IMR-90 (cell line): ENCODE results near the gene METTL18.

Source experiments
- BHLHE40 ChIP-seq: fragments of 150-350 bp; IDR thresholded peaks from 2 replicates; pipeline ENCODE4 v1.6.1; 2016; ENCODE audit warnings: mild to moderate bottlenecking, low read depth, low read length
- CHD1 ChIP-seq: IDR thresholded peaks from 2 replicates; pipeline ENCODE4 v1.6.1; 2012; ENCODE audit warnings: low read depth, low read length, improper control_type of control experiment
- FOS ChIP-seq: fragments of 150-350 bp; IDR thresholded peaks from 2 replicates; pipeline ENCODE4 v1.6.1; 2016; ENCODE audit warnings: low read depth, low read length
- MAFK ChIP-seq: IDR thresholded peaks from 2 replicates; pipeline ENCODE4 v1.6.1; 2012; ENCODE audit warnings: low read depth, low read length, improper control_type of control experiment
- MXI1 ChIP-seq: IDR thresholded peaks from 2 replicates; pipeline ENCODE4 v1.6.1; 2012; ENCODE audit warnings: low read depth, mild to moderate bottlenecking, low read length, moderate library complexity, borderline replicate concordance
- NFE2L2 ChIP-seq: fragments of 150-350 bp; IDR thresholded peaks from 2 replicates; pipeline ENCODE4 v1.6.1; 2016; ENCODE audit warnings: low read depth, mild to moderate bottlenecking, low read length
- POLR2A ChIP-seq: IDR thresholded peaks from 2 replicates; pipeline ENCODE4 v1.6.1; 2012; ENCODE audit warnings: mild to moderate bottlenecking, low read depth, low read length
- RAD21 ChIP-seq: IDR thresholded peaks from 2 replicates; pipeline ENCODE4 v1.6.1; 2012; ENCODE audit warnings: low read length, improper control_type of control experiment
- RCOR1 ChIP-seq: IDR thresholded peaks from 2 replicates; pipeline ENCODE4 v1.6.1; 2012; ENCODE audit warnings: mild to moderate bottlenecking, low read length, improper control_type of control experiment; ENCODE audit not compliant: insufficient replicate concordance
- SMC3 ChIP-seq: fragments of 150-350 bp; IDR thresholded peaks from 2 replicates; pipeline ENCODE4 v1.6.1; 2016; ENCODE audit warnings: low read depth, mild to moderate bottlenecking, antibody characterized with exemption, low read length, moderate library complexity
- TF ChIP-seq, protein P1 (sequence below): conservative IDR thresholded peaks from 2 replicates; pipeline ENCODE4 v1.5.1; 2012; ENCODE audit warnings: mild to moderate bottlenecking, low read depth, low read length, improper control_type of control experiment
- TF ChIP-seq, protein P2 (sequence below): fragments of 150-350 bp; IDR thresholded peaks from 2 replicates; pipeline ENCODE4 v1.6.1; 2016; ENCODE audit warnings: low read depth, mild to moderate bottlenecking, low read length, moderate library complexity, borderline replicate concordance
- TF ChIP-seq, protein P3 (sequence below): fragments of 150-350 bp; IDR thresholded peaks from 2 replicates; pipeline ENCODE4 v1.6.1; 2017; ENCODE audit warnings: mild to moderate bottlenecking, antibody characterized with exemption, low read length, low read depth

DNA sequence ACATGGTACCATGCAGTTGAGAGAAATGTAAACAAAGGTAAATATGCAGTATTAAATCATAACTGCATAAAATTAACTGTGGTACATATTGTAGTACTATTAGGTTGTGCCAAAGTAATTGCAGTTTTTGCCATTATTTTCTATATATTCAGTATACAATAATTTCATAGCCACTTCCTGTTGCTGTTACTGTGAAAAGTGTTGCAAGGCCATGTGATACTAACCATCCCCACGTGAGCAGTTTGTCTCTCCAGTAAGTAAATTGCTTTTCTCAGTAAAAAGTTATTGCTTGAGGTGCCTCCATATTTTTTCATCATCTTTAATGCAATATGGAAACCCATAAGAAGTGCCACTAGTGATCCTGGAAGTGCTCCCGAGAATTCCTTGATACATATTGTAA is 19.6 kb upstream of the METTL18 start:
- TF ChIP-seq, protein P1, sequence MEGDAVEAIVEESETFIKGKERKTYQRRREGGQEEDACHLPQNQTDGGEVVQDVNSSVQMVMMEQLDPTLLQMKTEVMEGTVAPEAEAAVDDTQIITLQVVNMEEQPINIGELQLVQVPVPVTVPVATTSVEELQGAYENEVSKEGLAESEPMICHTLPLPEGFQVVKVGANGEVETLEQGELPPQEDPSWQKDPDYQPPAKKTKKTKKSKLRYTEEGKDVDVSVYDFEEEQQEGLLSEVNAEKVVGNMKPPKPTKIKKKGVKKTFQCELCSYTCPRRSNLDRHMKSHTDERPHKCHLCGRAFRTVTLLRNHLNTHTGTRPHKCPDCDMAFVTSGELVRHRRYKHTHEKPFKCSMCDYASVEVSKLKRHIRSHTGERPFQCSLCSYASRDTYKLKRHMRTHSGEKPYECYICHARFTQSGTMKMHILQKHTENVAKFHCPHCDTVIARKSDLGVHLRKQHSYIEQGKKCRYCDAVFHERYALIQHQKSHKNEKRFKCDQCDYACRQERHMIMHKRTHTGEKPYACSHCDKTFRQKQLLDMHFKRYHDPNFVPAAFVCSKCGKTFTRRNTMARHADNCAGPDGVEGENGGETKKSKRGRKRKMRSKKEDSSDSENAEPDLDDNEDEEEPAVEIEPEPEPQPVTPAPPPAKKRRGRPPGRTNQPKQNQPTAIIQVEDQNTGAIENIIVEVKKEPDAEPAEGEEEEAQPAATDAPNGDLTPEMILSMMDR: no peak
- TF ChIP-seq, protein P2, sequence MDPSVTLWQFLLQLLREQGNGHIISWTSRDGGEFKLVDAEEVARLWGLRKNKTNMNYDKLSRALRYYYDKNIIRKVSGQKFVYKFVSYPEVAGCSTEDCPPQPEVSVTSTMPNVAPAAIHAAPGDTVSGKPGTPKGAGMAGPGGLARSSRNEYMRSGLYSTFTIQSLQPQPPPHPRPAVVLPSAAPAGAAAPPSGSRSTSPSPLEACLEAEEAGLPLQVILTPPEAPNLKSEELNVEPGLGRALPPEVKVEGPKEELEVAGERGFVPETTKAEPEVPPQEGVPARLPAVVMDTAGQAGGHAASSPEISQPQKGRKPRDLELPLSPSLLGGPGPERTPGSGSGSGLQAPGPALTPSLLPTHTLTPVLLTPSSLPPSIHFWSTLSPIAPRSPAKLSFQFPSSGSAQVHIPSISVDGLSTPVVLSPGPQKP: no peak
- TF ChIP-seq POLR2A: no peak
- no peak for TF ChIP-seq BHLHE40
- no peak for TF ChIP-seq RAD21
- TF ChIP-seq CHD1: no peak
- TF ChIP-seq, protein P3, sequence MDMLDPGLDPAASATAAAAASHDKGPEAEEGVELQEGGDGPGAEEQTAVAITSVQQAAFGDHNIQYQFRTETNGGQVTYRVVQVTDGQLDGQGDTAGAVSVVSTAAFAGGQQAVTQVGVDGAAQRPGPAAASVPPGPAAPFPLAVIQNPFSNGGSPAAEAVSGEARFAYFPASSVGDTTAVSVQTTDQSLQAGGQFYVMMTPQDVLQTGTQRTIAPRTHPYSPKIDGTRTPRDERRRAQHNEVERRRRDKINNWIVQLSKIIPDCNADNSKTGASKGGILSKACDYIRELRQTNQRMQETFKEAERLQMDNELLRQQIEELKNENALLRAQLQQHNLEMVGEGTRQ: no peak
- no peak for TF ChIP-seq RCOR1
- no peak for TF ChIP-seq NFE2L2
- no peak for TF ChIP-seq SMC3
- no peak for TF ChIP-seq MAFK
- no peak for TF ChIP-seq MXI1
- TF ChIP-seq FOS: no peak
